H9 (cell line): Measurements from ENCODE around the gene SMCO1. TPM values are rescaled to one million over a fixed set of nuclear protein-coding genes. Genes with fewer than 3 reads are reported as not detected.

Experiments
- DNase-seq: peaks from one replicate; pipeline ENCODE4 v3.0.0-alpha.2; 2017
- H2AFZ ChIP-seq: one replicate; pipeline ENCODE4 v1.6.1; 2013; ENCODE audit warnings: mild to moderate bottlenecking, low read length, control low read depth, moderate library complexity
- H2AK5ac ChIP-seq: 2 replicates; pipeline ENCODE4 v1.6.1; 2013; ENCODE audit warnings: low read length, control low read depth, mixed read lengths; ENCODE audit not compliant: insufficient read length
- H2BK120ac ChIP-seq: one replicate; pipeline ENCODE4 v1.6.1; 2013; ENCODE audit warnings: low read depth, mild to moderate bottlenecking, low read length, control low read depth, inconsistent platforms; ENCODE audit not compliant: poor library complexity, severe bottlenecking
- H2BK12ac ChIP-seq: 2 replicates; pipeline ENCODE4 v1.6.1; 2013; ENCODE audit warnings: low read length, control low read depth, mixed read lengths, low read depth; ENCODE audit not compliant: insufficient read length
- H2BK15ac ChIP-seq: 2 replicates; pipeline ENCODE4 v1.6.1; 2013; ENCODE audit warnings: low read depth, low read length, control low read depth
- H2BK20ac ChIP-seq: one replicate; pipeline ENCODE4 v1.6.1; 2013; ENCODE audit warnings: low read depth, mild to moderate bottlenecking, low read length, control low read depth, inconsistent platforms; ENCODE audit not compliant: poor library complexity, severe bottlenecking
- H2BK5ac ChIP-seq: 2 replicates; pipeline ENCODE4 v1.6.1; 2013; ENCODE audit warnings: low read length, control low read depth, mixed read lengths; ENCODE audit not compliant: insufficient read length
- H3K14ac ChIP-seq: 2 replicates; pipeline ENCODE4 v1.6.1; 2013; ENCODE audit warnings: low read length, control low read depth; ENCODE audit not compliant: insufficient read depth
- H3K18ac ChIP-seq: 2 replicates; pipeline ENCODE4 v1.6.1; 2013; ENCODE audit warnings: low read depth, mild to moderate bottlenecking, mixed read lengths, low read length, control low read depth; ENCODE audit not compliant: insufficient read length
- H3K23ac ChIP-seq: 2 replicates; pipeline ENCODE4 v1.6.1; 2013; ENCODE audit warnings: low read length, control low read depth, mixed read lengths, low read depth; ENCODE audit not compliant: insufficient read length
- H3K23me2 ChIP-seq: 2 replicates; pipeline ENCODE4 v1.6.1; 2013; ENCODE audit warnings: low read depth, mild to moderate bottlenecking, mixed read lengths, low read length, control low read depth; ENCODE audit not compliant: insufficient read length, poor library complexity, severe bottlenecking
- H3K27ac ChIP-seq: 2 replicates; pipeline ENCODE4 v1.5.1; 2013; ENCODE audit warnings: low read length, control low read depth, mixed read lengths, low read depth; ENCODE audit not compliant: insufficient read length
- H3K27me3 ChIP-seq: 2 replicates; pipeline ENCODE4 v1.6.1; 2013; ENCODE audit warnings: low read length, control low read depth, inconsistent platforms; ENCODE audit not compliant: insufficient read depth
- H3K4ac ChIP-seq: 2 replicates; pipeline ENCODE4 v1.6.1; 2013; ENCODE audit warnings: low read depth, mild to moderate bottlenecking, control low read depth, inconsistent platforms, low read length, moderate library complexity
- H3K4me1 ChIP-seq: 2 replicates; pipeline ENCODE4 v1.6.1; 2013; ENCODE audit warnings: low read length, control low read depth, inconsistent platforms; ENCODE audit not compliant: insufficient read depth
- H3K4me2 ChIP-seq: 2 replicates; pipeline ENCODE4 v1.6.1; 2013; ENCODE audit warnings: low read length, control low read depth, mixed read lengths; ENCODE audit not compliant: insufficient read length, insufficient read depth
- H3K56ac ChIP-seq: 2 replicates; pipeline ENCODE4 v1.6.1; 2013; ENCODE audit warnings: low read depth, mild to moderate bottlenecking, mixed read lengths, low read length, control low read depth; ENCODE audit not compliant: insufficient read length
- H3K79me1 ChIP-seq: 2 replicates; pipeline ENCODE4 v1.6.1; 2013; ENCODE audit warnings: low read depth, mild to moderate bottlenecking, moderate library complexity, low read length, control low read depth, inconsistent platforms; ENCODE audit not compliant: insufficient read depth, poor library complexity, severe bottlenecking
- H3K79me2 ChIP-seq: 2 replicates; pipeline ENCODE4 v1.6.1; 2013; ENCODE audit warnings: low read length, control low read depth, inconsistent platforms; ENCODE audit not compliant: insufficient read depth
- H3K9ac ChIP-seq: 2 replicates; pipeline ENCODE4 v1.6.1; 2013; ENCODE audit warnings: low read length, control low read depth, mixed read lengths; ENCODE audit not compliant: insufficient read length; ENCODE audit errors: extremely low read depth
- H3K9me3 ChIP-seq: one replicate; pipeline ENCODE4 v1.6.1; 2013; ENCODE audit warnings: low read depth, low read length, inconsistent platforms; ENCODE audit not compliant: control insufficient read depth
- H3T11ph ChIP-seq: one replicate; pipeline ENCODE4 v1.6.1; 2013; ENCODE audit warnings: mild to moderate bottlenecking, low read length, control low read depth, inconsistent platforms
- H4K20me1 ChIP-seq: one replicate; pipeline ENCODE4 v1.6.1; 2013; ENCODE audit not compliant: control insufficient read depth, insufficient read length, insufficient read depth
- H4K5ac ChIP-seq: 2 replicates; pipeline ENCODE4 v1.6.1; 2013; ENCODE audit warnings: low read depth, mild to moderate bottlenecking, mixed read lengths, low read length, control low read depth; ENCODE audit not compliant: insufficient read length
- H4K8ac ChIP-seq: replicated peaks from 2 replicates; pipeline ENCODE4 v1.6.1; 2013; ENCODE audit warnings: low read length, control low read depth, mixed read lengths, low read depth; ENCODE audit not compliant: insufficient read length
- H4K91ac ChIP-seq: 2 replicates; pipeline ENCODE4 v1.6.1; 2013; ENCODE audit warnings: low read depth, mild to moderate bottlenecking, moderate library complexity, mixed read lengths, low read length, control low read depth; ENCODE audit not compliant: insufficient read length
- H3K27ac Mint-ChIP-seq, 3 experiments: 2 replicates in 2 of 3; 3 replicates in 1 of 3; pipeline ENCODE4 v1.8.0; 2020 to 2021; ENCODE audit warnings: mixed read lengths in 3 of 3, mild to moderate bottlenecking in 1 of 3, moderate library complexity in 1 of 3
- H3K27me3 Mint-ChIP-seq: 2 replicates; pipeline ENCODE4 v1.8.0; 2021; ENCODE audit warnings: low read depth, mild to moderate bottlenecking, moderate library complexity, mixed read lengths
- H3K36me3 Mint-ChIP-seq, 3 experiments: 2 replicates in 2 of 3; 3 replicates in 1 of 3; pipeline ENCODE4 v1.8.0; 2020 to 2021; ENCODE audit warnings: low read depth in 3 of 3, mixed read lengths in 3 of 3; ENCODE audit not compliant: insufficient read depth in 1 of 3
- H3K4me1 Mint-ChIP-seq, 2 experiments: 2 replicates each; pipeline ENCODE4 v1.8.0; 2020; ENCODE audit warnings: mixed read lengths in 2 of 2
- H3K4me3 Mint-ChIP-seq, 2 experiments: 2 replicates in 1 of 2; 3 replicates in 1 of 2; pipeline ENCODE4 v1.8.0; 2020 to 2021; ENCODE audit warnings: mild to moderate bottlenecking in 2 of 2, mixed read lengths in 2 of 2, moderate library complexity in 1 of 2
- H3K9me3 Mint-ChIP-seq, 2 experiments: 2 replicates in 1 of 2; 3 replicates in 1 of 2; pipeline ENCODE4 v1.8.0; 2020; ENCODE audit warnings: mild to moderate bottlenecking in 2 of 2, mixed read lengths in 2 of 2, moderate library complexity in 1 of 2
- CTCF ChIP-seq: fragments of 200-600 bp; sonication (generic); conservative IDR thresholded peaks from 3 replicates; pipeline ENCODE4 v1.8.0; 2021; ENCODE audit warnings: antibody characterized with exemption, mild to moderate bottlenecking
- WGBS: extraction: QIAGEN DNeasy Blood & Tissue Kit; methylation state at CpG from one replicate; pipeline ENCODE4 v1.1.7; 2013; ENCODE audit warnings: missing lambda C conversion rate, low lambda C conversion rate, mixed read lengths; ENCODE audit not compliant: insufficient read length; ENCODE audit errors: extremely low coverage; 5-methylcytosine and 5-hydroxymethylcytosine counted together
- total RNA-seq: library from RNA; stranded (reverse); gene quantifications from 2 replicates; pipeline ENCODE4 v1.2.1, GENCODE V29; 2021

Gene SMCO1
- total RNA-seq, 1 experiment from 2014 or later, result not detected

- Mint-ChIP-seq H3K27ac (no peak overlapping the region), H3K36me3 (peaks cover 3 to 13% (median 9%) of the 10 kb centered on the region in 3 experiments; a peak in 6 of 7 replicates), H3K4me1 (no peaks in the 10 kb centered on the region), H3K9me3 (peaks cover 8 to 10% of the 10 kb centered on the region in 2 experiments), H3K4me3 (no peak overlapping the region), H3K27me3 (peaks cover under 1% of the 10 kb centered on the region)
- no peak overlapping the region for H2BK20ac ChIP-seq
- no peak overlapping the region for H2BK15ac ChIP-seq
- no peaks in the 10 kb centered on the region for H3K79me2 ChIP-seq
- H3T11ph ChIP-seq, result no peak overlapping the region
- H2BK120ac ChIP-seq, result no peak overlapping the region
- H3K56ac ChIP-seq, result no peak overlapping the region
- no peaks in the 10 kb centered on the region for H3K9me3 ChIP-seq
- no peak overlapping the region for H3K14ac ChIP-seq
- no peak overlapping the region for H3K4ac ChIP-seq
- H3K18ac ChIP-seq, result no peak overlapping the region
- H3K23ac ChIP-seq, result no peak overlapping the region
- H2AK5ac ChIP-seq, result no peak overlapping the region
- H4K5ac ChIP-seq, result no peak overlapping the region
- TF ChIP-seq CTCF, result no peak
- no peak for DNase-seq
- H4K91ac ChIP-seq, result no peak overlapping the region
- H3K4me2 ChIP-seq, result no peak overlapping the region
- H3K79me1 ChIP-seq, result no peaks in the 10 kb centered on the region
- no peak overlapping the region for H3K27ac ChIP-seq
- WGBS, result no CpG with 5 or more reads among the region's 3 CpGs
- no peaks in the 10 kb centered on the region for H4K20me1 ChIP-seq
- H2AFZ ChIP-seq, result no peak overlapping the region
- H2BK12ac ChIP-seq, result no peak overlapping the region
- no peaks in the 10 kb centered on the region for H3K23me2 ChIP-seq
- H2BK5ac ChIP-seq, result no peak overlapping the region
- no peaks in the 10 kb centered on the region for H3K27me3 ChIP-seq
- no peak overlapping the region for H3K9ac ChIP-seq
- no peak overlapping the region for H4K8ac ChIP-seq
- no peaks in the 10 kb centered on the region for H3K4me1 ChIP-seq
Measured at GRCh38 chr3:196555295-196555694, 40.1 kb upstream of the SMCO1 start.
